ENCODE data around the gene SPAG17.

SPAG17 gene

GRCh38 chr1:117985239-117985638 is 199.8 kb downstream of the SPAG17 start:
- Histone ChIP-seq H3K4me1 (ENCODE audit: insufficient read depth, low read length) (no peaks in the 10 kb centered on the region), H3K36me3 (ENCODE audit: insufficient read depth, low read length) (no peaks in the 10 kb centered on the region), H3K9me3 (ENCODE audit: control insufficient read depth, insufficient read depth, low read length) (no peaks in the 10 kb centered on the region), H3K9ac (ENCODE audit: low read depth, low read length) (no peak overlapping the region)

- Histone ChIP-seq H3K36me3 (ENCODE audit: insufficient read depth, low read length) (no peaks in the 10 kb centered on the region), H3K9me3 (ENCODE audit: control insufficient read depth, insufficient read depth, low read length) (no peaks in the 10 kb centered on the region), H3K9ac (ENCODE audit: low read depth, low read length) (no peak overlapping the region), H3K4me1 (ENCODE audit: insufficient read depth, low read length) (no peaks in the 10 kb centered on the region)
Observed at GRCh38 chr1:117981455-117982192, 203.4 kb downstream of the SPAG17 start.

- Histone ChIP-seq H3K36me3 (ENCODE audit: insufficient read depth, low read length) (no peaks in the 10 kb centered on the region), H3K9ac (ENCODE audit: low read depth, low read length) (no peak overlapping the region), H3K9me3 (ENCODE audit: control insufficient read depth, insufficient read depth, low read length) (no peaks in the 10 kb centered on the region), H3K4me1 (ENCODE audit: insufficient read depth, low read length) (no peaks in the 10 kb centered on the region)
Observed at GRCh38 chr1:117976381-117976780, 208.6 kb downstream of the SPAG17 start.

- Histone ChIP-seq H3K9ac (ENCODE audit: low read depth, low read length) (no peak overlapping the region), H3K9me3 (ENCODE audit: control insufficient read depth, insufficient read depth, low read length) (no peaks in the 10 kb centered on the region), H3K4me1 (ENCODE audit: insufficient read depth, low read length) (no peaks in the 10 kb centered on the region), H3K36me3 (ENCODE audit: insufficient read depth, low read length) (no peaks in the 10 kb centered on the region)
Observed at GRCh38 chr1:117971777-117972176, 213.3 kb downstream of the SPAG17 start.

GRCh38 chr1:117970252-117970651 is 214.8 kb downstream of the SPAG17 start:
- Histone ChIP-seq H3K9me3 (ENCODE audit: control insufficient read depth, insufficient read depth, low read length) (no peaks in the 10 kb centered on the region), H3K9ac (ENCODE audit: low read depth, low read length) (no peak overlapping the region), H3K36me3 (ENCODE audit: insufficient read depth, low read length) (no peaks in the 10 kb centered on the region), H3K4me1 (ENCODE audit: insufficient read depth, low read length) (no peaks in the 10 kb centered on the region)

GRCh38 chr1:117967881-117968280 is 217.1 kb downstream of the SPAG17 start:
- H3K9ac ChIP-seq (ENCODE audit: low read depth, low read length): no peak overlapping the region
- H3K4me1 ChIP-seq (ENCODE audit: insufficient read depth, low read length): no peaks in the 10 kb centered on the region
- no peaks in the 10 kb centered on the region for H3K9me3 ChIP-seq (ENCODE audit: control insufficient read depth, insufficient read depth, low read length)
- no peaks in the 10 kb centered on the region for H3K36me3 ChIP-seq (ENCODE audit: insufficient read depth, low read length)

- H3K9me3 ChIP-seq (ENCODE audit: control insufficient read depth, insufficient read depth, low read length): no peaks in the 10 kb centered on the region
- H3K4me1 ChIP-seq (ENCODE audit: insufficient read depth, low read length): no peaks in the 10 kb centered on the region
- H3K36me3 ChIP-seq (ENCODE audit: insufficient read depth, low read length): no peaks in the 10 kb centered on the region
- H3K9ac ChIP-seq (ENCODE audit: low read depth, low read length): no peak overlapping the region
Observed at GRCh38 chr1:117967477-117967876, 217.6 kb downstream of the SPAG17 start.

- H3K36me3 ChIP-seq (ENCODE audit: insufficient read depth, low read length): 0 out of 2 replicates have a peak, but pooled peaks cover 4% of the 10 kb centered on the region
- H3K9ac ChIP-seq (ENCODE audit: low read depth, low read length): no peak overlapping the region
- H3K9me3 ChIP-seq (ENCODE audit: control insufficient read depth, insufficient read depth, low read length): no peaks in the 10 kb centered on the region
- H3K4me1 ChIP-seq (ENCODE audit: insufficient read depth, low read length): no peaks in the 10 kb centered on the region
Observed at GRCh38 chr1:117964290-117965038, 220.6 kb downstream of the SPAG17 start.

GRCh38 chr1:117959364-117959763 is 225.7 kb downstream of the SPAG17 start:
- no peaks in the 10 kb centered on the region for H3K4me1 ChIP-seq (ENCODE audit: insufficient read depth, low read length)
- no peak overlapping the region for H3K9ac ChIP-seq (ENCODE audit: low read depth, low read length)
- 0 out of 2 replicates have a peak, but pooled peaks cover 6% of the 10 kb centered on the region for H3K36me3 ChIP-seq (ENCODE audit: insufficient read depth, low read length)
- H3K9me3 ChIP-seq (ENCODE audit: control insufficient read depth, insufficient read depth, low read length): no peaks in the 10 kb centered on the region

- peaks cover 21% of the 10 kb centered on the region for H3K36me3 ChIP-seq (ENCODE audit: insufficient read depth, low read length)
- no peaks in the 10 kb centered on the region for H3K4me1 ChIP-seq (ENCODE audit: insufficient read depth, low read length)
- H3K9ac ChIP-seq (ENCODE audit: low read depth, low read length): no peak overlapping the region
- H3K9me3 ChIP-seq (ENCODE audit: control insufficient read depth, insufficient read depth, low read length): no peaks in the 10 kb centered on the region
Observed at GRCh38 chr1:117952386-117952785, 232.6 kb downstream of the SPAG17 start.

GRCh38 chr1:117942293-117942692 is 242.7 kb downstream of the SPAG17 start:
- Histone ChIP-seq H3K9me3 (ENCODE audit: control insufficient read depth, insufficient read depth, low read length) (no peaks in the 10 kb centered on the region), H3K4me1 (ENCODE audit: insufficient read depth, low read length) (no peaks in the 10 kb centered on the region), H3K9ac (ENCODE audit: low read depth, low read length) (no peak overlapping the region), H3K36me3 (ENCODE audit: insufficient read depth, low read length) (peaks cover 16% of the 10 kb centered on the region)

GRCh38 chr1:117933769-117934168 is 251.3 kb downstream of the SPAG17 start:
- H3K9me3 ChIP-seq (ENCODE audit: control insufficient read depth, insufficient read depth, low read length): no peaks in the 10 kb centered on the region
- peaks cover 11% of the 10 kb centered on the region for H3K36me3 ChIP-seq (ENCODE audit: insufficient read depth, low read length)
- no peaks in the 10 kb centered on the region; the same call in 1 of the 2 replicates for H3K4me1 ChIP-seq (ENCODE audit: insufficient read depth, low read length)
- no peak overlapping the region for H3K9ac ChIP-seq (ENCODE audit: low read depth, low read length)

- peaks cover 5% of the 10 kb centered on the region for H3K4me1 ChIP-seq (ENCODE audit: insufficient read depth, low read length)
- H3K36me3 ChIP-seq (ENCODE audit: insufficient read depth, low read length): peaks cover 4% of the 10 kb centered on the region
- no peaks in the 10 kb centered on the region for H3K9me3 ChIP-seq (ENCODE audit: control insufficient read depth, insufficient read depth, low read length)
- no peak overlapping the region for H3K9ac ChIP-seq (ENCODE audit: low read depth, low read length)
Observed at GRCh38 chr1:117932576-117932975, 252.5 kb downstream of the SPAG17 start.

- peak overlapping the region; percentile 98 for H3K9ac ChIP-seq (ENCODE audit: low read depth, low read length)
- H3K4me1 ChIP-seq (ENCODE audit: insufficient read depth, low read length): peaks cover 5% of the 10 kb centered on the region
- no peaks in the 10 kb centered on the region for H3K9me3 ChIP-seq (ENCODE audit: control insufficient read depth, insufficient read depth, low read length)
- peaks cover 4% of the 10 kb centered on the region; the same call in 1 of the 2 replicates for H3K36me3 ChIP-seq (ENCODE audit: insufficient read depth, low read length)
Observed at GRCh38 chr1:117930484-117930883, 254.5 kb downstream of the SPAG17 start.

- Histone ChIP-seq H3K9me3 (ENCODE audit: control insufficient read depth, insufficient read depth, low read length) (no peaks in the 10 kb centered on the region), H3K4me1 (ENCODE audit: insufficient read depth, low read length) (peaks cover 5% of the 10 kb centered on the region), H3K9ac (ENCODE audit: low read depth, low read length) (peak overlapping the region; percentile 98), H3K36me3 (ENCODE audit: insufficient read depth, low read length) (peaks cover 4% of the 10 kb centered on the region; the same call in 1 of the 2 replicates)
Observed at GRCh38 chr1:117930173-117930447, 254.9 kb downstream of the SPAG17 start.

Data from ES-I3 (cell line).